Upper lobe of right lung (tissue), 1 donor: Measurements from ENCODE around the gene ST6GALNAC2. TPM values are rescaled to one million over a fixed set of nuclear protein-coding genes. Genes with fewer than 3 reads are reported as not detected.

Experiments used
- ATAC-seq: fragments of 200-7000 bp; cut with Tn5 transposase; one replicate; pipeline ENCODE4 v1.9.1; 2020; ENCODE audit warnings: mild to moderate bottlenecking, moderate library complexity
- DNase-seq: peaks from one replicate; pipeline ENCODE4 v3.0.0-alpha.2; 2020
- H3K27ac ChIP-seq: fragments of 200-600 bp; one replicate; pipeline ENCODE4 v1.8.0; 2022
- H3K27me3 ChIP-seq: fragments of 200-600 bp; one replicate; pipeline ENCODE4 v1.8.0; 2022; ENCODE audit warnings: mild to moderate bottlenecking
- H3K36me3 ChIP-seq: fragments of 200-600 bp; one replicate; pipeline ENCODE4 v1.8.0; 2022
- H3K4me1 ChIP-seq: fragments of 200-600 bp; one replicate; pipeline ENCODE4 v1.8.0; 2022
- H3K4me3 ChIP-seq: fragments of 200-600 bp; one replicate; pipeline ENCODE4 v1.8.0; 2022; ENCODE audit warnings: mild to moderate bottlenecking
- H3K9me3 ChIP-seq: fragments of 200-600 bp; one replicate; pipeline ENCODE4 v1.8.0; 2022
- intact Hi-C: fragments of 100-400 bp; cut with DNase I; formaldehyde crosslinking; loops from one replicate; pipeline ENCODE4 v1.11.0; 2022
- total RNA-seq: library from RNA; stranded (reverse); fragmentation: NEBNext Ultra II Directional; extraction: Animal tissue kit (Norgen Biotek cat#: 25700); gene quantifications from one replicate; pipeline ENCODE4 v1.2.1, GENCODE V29; 2021
- TF ChIP-seq, protein P1 (sequence below): fragments of 200-600 bp; IDR thresholded peaks from one replicate; pipeline ENCODE4 v1.8.0; 2022; ENCODE audit warnings: antibody characterized with exemption
- donor health status: DM: no; HTN: yes; CAD: no; lungs with severe emphysema.

The ST6GALNAC2 gene
- total RNA-seq, 1 donor from 2014 or later = 24.5 TPM

- peak; percentile 96 for DNase-seq
- intact Hi-C loops = no loop called here
- peaks cover 49% of the 10 kb centered on the region for H3K4me1 ChIP-seq
- H3K36me3 ChIP-seq = peaks cover 11% of the 10 kb centered on the region
- no peaks in the 10 kb centered on the region for H3K27me3 ChIP-seq
- H3K27ac ChIP-seq = peak overlapping the region; percentile 93
- H3K4me3 ChIP-seq = peak overlapping the region; percentile 99
- H3K9me3 ChIP-seq = no peaks in the 10 kb centered on the region
- TF ChIP-seq, protein P1, sequence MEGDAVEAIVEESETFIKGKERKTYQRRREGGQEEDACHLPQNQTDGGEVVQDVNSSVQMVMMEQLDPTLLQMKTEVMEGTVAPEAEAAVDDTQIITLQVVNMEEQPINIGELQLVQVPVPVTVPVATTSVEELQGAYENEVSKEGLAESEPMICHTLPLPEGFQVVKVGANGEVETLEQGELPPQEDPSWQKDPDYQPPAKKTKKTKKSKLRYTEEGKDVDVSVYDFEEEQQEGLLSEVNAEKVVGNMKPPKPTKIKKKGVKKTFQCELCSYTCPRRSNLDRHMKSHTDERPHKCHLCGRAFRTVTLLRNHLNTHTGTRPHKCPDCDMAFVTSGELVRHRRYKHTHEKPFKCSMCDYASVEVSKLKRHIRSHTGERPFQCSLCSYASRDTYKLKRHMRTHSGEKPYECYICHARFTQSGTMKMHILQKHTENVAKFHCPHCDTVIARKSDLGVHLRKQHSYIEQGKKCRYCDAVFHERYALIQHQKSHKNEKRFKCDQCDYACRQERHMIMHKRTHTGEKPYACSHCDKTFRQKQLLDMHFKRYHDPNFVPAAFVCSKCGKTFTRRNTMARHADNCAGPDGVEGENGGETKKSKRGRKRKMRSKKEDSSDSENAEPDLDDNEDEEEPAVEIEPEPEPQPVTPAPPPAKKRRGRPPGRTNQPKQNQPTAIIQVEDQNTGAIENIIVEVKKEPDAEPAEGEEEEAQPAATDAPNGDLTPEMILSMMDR = peak; percentile 59
- peak; percentile 95 for ATAC-seq
These were observed 28.1 kb downstream of the ST6GALNAC2 start for GRCh38 chr17:76557368-76558197.

GRCh38 chr17:76556765-76557367 lies 28.8 kb downstream of the ST6GALNAC2 start:
- H3K4me1 ChIP-seq = peaks cover 44% of the 10 kb centered on the region
- peaks cover 9% of the 10 kb centered on the region for H3K36me3 ChIP-seq
- peak overlapping the region; percentile 99 for H3K4me3 ChIP-seq
- no peaks in the 10 kb centered on the region for H3K27me3 ChIP-seq
- intact Hi-C loops = no loop called here
- TF ChIP-seq, protein P1 = no peak
- ATAC-seq = peak; percentile 56
- H3K9me3 ChIP-seq = no peaks in the 10 kb centered on the region
- peak; percentile 83 for DNase-seq
- H3K27ac ChIP-seq = peak overlapping the region; percentile 93

DNA sequence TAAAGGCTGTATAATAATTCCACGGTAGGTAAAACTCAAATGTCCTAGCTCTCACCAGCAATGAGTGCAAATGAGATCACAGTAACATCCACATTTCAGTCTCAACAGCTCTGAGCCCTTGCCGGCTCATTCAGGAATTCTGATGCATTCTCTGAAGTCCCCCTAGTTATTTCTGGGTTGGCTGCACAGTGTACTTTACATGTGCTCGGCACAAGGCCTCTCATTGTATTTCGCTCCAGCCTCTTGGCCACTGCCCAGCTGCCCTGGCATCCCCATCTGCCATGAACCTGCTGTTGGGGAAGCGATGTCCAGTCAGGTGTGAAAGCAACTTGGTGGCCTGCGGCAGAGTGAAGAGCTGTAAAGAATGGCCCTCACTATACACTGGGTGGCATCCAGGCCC lies 31.5 kb downstream of the ST6GALNAC2 start:
- no peak overlapping the region for H3K4me3 ChIP-seq
- no peaks in the 10 kb centered on the region for H3K9me3 ChIP-seq
- H3K27ac ChIP-seq = peak overlapping the region; percentile 6
- no peaks in the 10 kb centered on the region for H3K36me3 ChIP-seq
- intact Hi-C loops = no loop called here
- DNase-seq (no peak), ATAC-seq (no peak)
- H3K4me1 ChIP-seq = peaks cover 34% of the 10 kb centered on the region
- H3K27me3 ChIP-seq = no peaks in the 10 kb centered on the region
- TF ChIP-seq, protein P1 = no peak

DNA sequence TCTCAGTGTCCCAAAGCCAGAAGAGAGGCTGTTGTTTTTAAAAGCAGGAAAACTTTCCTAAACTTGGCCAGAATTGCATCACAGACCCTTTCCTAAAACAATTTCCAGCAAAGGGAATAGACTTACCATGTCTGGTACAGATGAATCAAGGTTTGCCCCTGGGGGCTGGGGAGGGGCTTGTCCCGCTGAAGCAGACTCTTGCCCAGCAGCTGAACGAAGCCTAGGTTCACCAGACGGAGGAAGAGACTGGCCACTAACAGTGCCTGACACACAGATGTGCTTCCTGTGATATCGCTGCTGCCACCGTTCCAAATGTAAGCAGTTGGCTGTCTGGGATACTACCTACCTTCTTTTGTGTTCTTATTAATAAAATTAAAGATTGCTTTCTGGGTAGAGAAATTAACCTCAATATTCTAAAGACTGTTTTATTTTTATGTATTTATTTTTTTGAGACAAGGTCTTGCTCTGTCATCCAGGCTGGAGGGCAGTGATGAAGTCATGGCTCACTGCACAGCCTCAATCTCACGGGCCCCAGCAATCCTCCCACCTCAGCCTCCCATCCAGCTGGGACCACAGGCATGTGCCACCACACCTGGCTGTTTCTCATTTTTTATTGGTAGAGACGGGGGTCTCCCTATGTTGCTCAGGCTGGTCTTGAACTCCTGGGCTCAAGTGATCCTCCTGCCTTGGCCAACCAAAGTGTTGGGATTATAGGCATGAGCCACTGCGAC lies 32.3 kb downstream of the ST6GALNAC2 start:
- peaks cover 26% of the 10 kb centered on the region for H3K4me1 ChIP-seq
- no peaks in the 10 kb centered on the region for H3K36me3 ChIP-seq
- intact Hi-C loops = no loop called here
- no peaks in the 10 kb centered on the region for H3K27me3 ChIP-seq
- TF ChIP-seq, protein P1 = no peak
- no peak overlapping the region for H3K4me3 ChIP-seq
- no peaks in the 10 kb centered on the region for H3K9me3 ChIP-seq
- no peak overlapping the region for H3K27ac ChIP-seq
- ATAC-seq = no peak
- no peak for DNase-seq

- no peaks in the 10 kb centered on the region for H3K36me3 ChIP-seq
- ATAC-seq (no peak), DNase-seq (no peak)
- H3K27ac ChIP-seq = peak overlapping the region; percentile 83
- peaks cover 28% of the 10 kb centered on the region for H3K4me1 ChIP-seq
- H3K4me3 ChIP-seq = no peak overlapping the region
- no peaks in the 10 kb centered on the region for H3K9me3 ChIP-seq
- intact Hi-C loops = no loop called here
- H3K27me3 ChIP-seq = no peaks in the 10 kb centered on the region
- TF ChIP-seq, protein P1 = no peak
These were observed 34.0 kb downstream of the ST6GALNAC2 start for GRCh38 chr17:76551685-76552084.
